HG02840 (cell line): ENCODE results near the gene SLC2A3.
"Not testable (repeated sequence)": the region's sequence is repeated elsewhere in the genome, so short reads cannot be mapped to it uniquely, and the experiment has no call there.

Experiments used
- ATAC-seq: cut with Tn5 transposase; IDR thresholded peaks from one replicate; pipeline ENCODE4 v1.9.1; 2021; ENCODE audit warnings: mild to moderate bottlenecking, moderate library complexity, moderate number of reproducible peaks; ENCODE audit not compliant: unreplicated experiment, low FRiP score

SLC2A3 gene

GRCh38 chr12:7953912-7954311 is 17.9 kb upstream of the SLC2A3 start:
- not testable (repeated sequence) for ATAC-seq

GRCh38 chr12:7951671-7952070 is 15.7 kb upstream of the SLC2A3 start:
- no peak for ATAC-seq

GRCh38 chr12:7950230-7950943 is 14.4 kb upstream of the SLC2A3 start:
- not testable (repeated sequence) for ATAC-seq

- no peak for ATAC-seq
Observed at GRCh38 chr12:7948589-7949260, 12.7 kb upstream of the SLC2A3 start.

- no peak for ATAC-seq
Observed at GRCh38 chr12:7947011-7947410, 11.0 kb upstream of the SLC2A3 start.

- not testable (repeated sequence) for ATAC-seq
Observed at GRCh38 chr12:7944760-7945159, 8.8 kb upstream of the SLC2A3 start.

- no peak for ATAC-seq
Observed at GRCh38 chr12:7940906-7941305, 4.9 kb upstream of the SLC2A3 start.

GRCh38 chr12:7937833-7938506 is 2.0 kb upstream of the SLC2A3 start:
- ATAC-seq, result no peak

GRCh38 chr12:7934889-7935492 is 996 bp downstream of the SLC2A3 start:
- no peak for ATAC-seq

GRCh38 chr12:7934091-7934888 is 1.7 kb downstream of the SLC2A3 start:
- ATAC-seq, result no peak

- peak; percentile 83 for ATAC-seq
Observed at GRCh38 chr12:7933255-7933726, 2.7 kb downstream of the SLC2A3 start.

- ATAC-seq, result not testable (repeated sequence)
Observed at GRCh38 chr12:7932599-7933240, 3.3 kb downstream of the SLC2A3 start.

- ATAC-seq, result no peak
Observed at GRCh38 chr12:7929083-7929792, 6.7 kb downstream of the SLC2A3 start.

- no peak for ATAC-seq
Observed at GRCh38 chr12:7927470-7927869, 8.5 kb downstream of the SLC2A3 start.

- ATAC-seq, result not testable (repeated sequence)
Observed at GRCh38 chr12:7926068-7926666, 9.8 kb downstream of the SLC2A3 start.

- no peak for ATAC-seq
Observed at GRCh38 chr12:7923241-7924236, 12.4 kb downstream of the SLC2A3 start.

GRCh38 chr12:7921181-7921580 is 14.8 kb downstream of the SLC2A3 start:
- ATAC-seq, result not testable (repeated sequence)

GRCh38 chr12:7918268-7918590 is 17.8 kb downstream of the SLC2A3 start:
- not testable (repeated sequence) for ATAC-seq
